Stimulated activated CD4-positive, alpha-beta T cell treated with anti-CD3 and anti-CD28 coated beads, Interleukin-15, amount 100 ng/mL, for 48 hours (primary cell): ENCODE measurements around the gene NMU.
"Not testable (repeated sequence)": the region's sequence is repeated elsewhere in the genome, so short reads cannot be mapped to it uniquely, and the experiment has no call there.

ENCODE experiments used
- DNase-seq, 2 donors: peaks; one replicate each; pipeline ENCODE4 v3.0.0-alpha.2; 2020; ENCODE audit warnings: low read depth in 2 of 2

The NMU gene

DNA sequence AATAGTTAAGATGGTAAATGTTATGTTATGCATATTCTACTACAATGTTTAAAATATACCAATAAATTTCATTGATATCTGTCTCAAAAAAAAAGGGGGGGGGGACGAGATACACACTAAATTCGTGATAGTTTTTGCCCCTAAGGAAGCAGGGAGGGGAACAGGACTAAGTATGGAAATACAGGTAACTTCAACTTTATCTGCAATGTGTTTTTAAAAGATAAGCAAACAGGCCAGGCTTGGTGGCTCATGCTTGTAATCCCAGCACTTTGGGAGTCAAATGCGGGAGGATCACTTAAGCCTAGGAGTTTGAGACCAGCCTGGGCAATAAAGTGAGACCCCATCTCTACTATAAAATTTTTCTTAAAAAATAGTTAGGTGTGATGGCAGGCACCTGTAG lies 76.0 kb downstream of the NMU start:
- no peak for DNase-seq

DNA sequence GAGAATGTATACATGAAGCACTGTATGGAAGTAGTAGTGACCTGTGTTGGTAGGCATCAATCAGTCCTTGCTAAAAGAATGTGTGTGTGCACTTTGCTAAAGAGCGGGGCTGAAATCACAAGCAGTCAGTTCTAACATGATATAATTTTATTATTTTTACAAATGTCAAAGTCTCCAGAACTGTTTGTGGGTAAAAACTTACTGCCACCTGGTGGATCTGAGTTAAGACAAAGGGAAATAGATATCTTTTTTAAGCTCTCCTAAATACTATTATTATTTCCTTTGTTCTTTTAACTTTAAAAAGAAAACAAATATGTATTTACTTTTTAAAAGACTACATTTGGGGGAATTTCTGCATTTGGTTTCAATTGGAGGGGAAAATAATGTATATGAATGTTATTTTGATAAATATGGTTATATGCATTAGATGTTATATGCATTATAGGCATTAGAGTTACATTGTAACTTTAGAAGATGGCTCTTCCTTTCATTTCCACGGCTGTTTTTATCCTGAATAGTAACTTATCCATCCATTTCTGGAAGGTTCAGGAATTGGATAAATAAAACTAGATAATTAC lies 81.6 kb downstream of the NMU start:
- no peak for DNase-seq

DNA sequence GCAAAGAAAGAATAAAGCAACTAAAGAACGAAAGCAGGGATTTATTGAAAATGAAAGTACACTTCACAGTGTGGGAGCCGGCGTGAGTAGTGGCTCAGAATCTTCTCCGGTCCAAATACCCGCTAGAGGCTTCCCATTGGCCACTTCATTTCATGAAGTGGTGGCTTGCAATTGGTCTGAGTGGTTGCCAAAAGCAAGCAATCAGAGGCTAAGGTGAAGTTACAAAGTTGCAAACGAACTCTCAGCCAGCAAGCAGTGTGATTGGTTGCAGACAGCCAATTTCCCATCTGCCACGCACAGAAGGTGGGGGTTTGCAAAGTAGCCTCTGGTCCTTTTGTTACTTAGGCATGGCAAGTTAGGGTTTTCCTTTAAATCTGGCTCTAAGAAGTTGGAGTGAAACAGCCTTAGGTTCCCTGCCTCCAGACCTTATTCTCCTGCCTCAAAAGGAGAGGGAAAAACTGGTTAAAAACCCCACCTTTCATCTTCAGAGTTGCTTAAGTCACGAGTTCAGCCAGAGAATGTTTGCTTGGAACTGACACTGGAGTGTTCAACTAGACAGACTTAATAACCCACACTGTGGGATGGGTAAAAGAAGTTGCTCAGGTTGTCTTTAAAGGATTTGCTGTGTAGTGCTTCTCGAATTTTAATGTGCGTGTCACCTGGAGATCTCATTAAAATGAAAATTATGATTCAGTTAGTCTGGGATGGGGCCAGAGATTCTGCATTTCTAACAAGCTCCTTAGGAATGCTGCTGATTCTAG lies 82.5 kb downstream of the NMU start:
- no peak for DNase-seq

DNA sequence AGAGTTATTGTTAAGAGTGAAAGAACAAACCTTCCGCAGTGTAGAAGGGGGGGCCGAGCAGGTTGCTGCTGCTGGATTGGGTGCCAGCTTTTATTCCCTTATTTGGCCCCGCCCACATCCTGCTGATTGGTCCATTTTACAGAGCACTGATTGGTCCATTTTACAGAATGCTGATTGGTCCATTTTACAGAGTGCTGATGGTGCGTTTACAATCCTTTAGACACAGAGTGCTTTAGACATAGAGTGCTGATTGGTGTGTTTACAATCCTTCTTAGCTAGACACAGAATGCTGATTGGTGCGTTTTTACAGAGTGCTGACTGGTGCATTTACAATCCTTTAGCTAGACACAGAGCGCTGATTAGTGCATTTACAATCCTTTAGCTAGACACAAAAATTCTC lies 84.1 kb downstream of the NMU start:
- not testable (repeated sequence) for DNase-seq

DNA sequence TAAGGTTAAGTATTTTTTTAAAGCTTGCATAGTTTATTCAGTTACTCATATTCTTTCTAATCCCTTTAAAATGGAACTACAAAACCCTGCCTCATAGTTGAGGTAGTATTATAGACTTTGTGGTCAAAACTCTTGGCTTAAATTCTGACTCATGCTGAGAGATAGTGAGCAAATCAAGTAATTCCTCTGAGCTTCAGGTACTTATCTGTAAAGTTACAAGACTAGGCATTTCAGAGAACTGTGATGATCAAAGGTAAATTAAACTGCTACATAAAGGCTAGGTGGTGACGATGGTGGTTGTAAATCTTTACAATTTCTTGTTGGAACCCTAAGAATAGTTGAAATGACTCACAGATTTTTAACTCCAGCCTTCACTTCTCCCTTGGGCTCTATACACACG lies 86.2 kb downstream of the NMU start:
- DNase-seq, result no peak

DNA sequence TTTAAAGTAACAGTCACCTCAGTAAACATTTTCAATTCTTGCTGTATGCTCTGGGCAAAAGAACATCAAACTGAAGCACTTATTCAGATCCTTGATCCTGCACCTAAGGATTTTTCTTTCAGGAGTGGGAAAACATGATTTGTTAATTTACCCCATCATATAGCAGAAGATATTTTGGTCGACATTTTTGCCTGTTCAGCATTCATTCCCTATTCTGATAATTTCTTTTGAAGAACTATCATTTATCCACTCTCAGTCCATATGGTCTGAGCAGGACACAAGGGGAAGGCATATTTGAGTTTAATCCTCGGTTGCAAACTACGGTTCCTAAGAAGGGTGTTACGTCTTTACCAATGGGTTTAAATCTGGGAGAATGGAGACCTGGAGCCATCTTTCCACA lies 88.2 kb downstream of the NMU start:
- no peak for DNase-seq

DNA sequence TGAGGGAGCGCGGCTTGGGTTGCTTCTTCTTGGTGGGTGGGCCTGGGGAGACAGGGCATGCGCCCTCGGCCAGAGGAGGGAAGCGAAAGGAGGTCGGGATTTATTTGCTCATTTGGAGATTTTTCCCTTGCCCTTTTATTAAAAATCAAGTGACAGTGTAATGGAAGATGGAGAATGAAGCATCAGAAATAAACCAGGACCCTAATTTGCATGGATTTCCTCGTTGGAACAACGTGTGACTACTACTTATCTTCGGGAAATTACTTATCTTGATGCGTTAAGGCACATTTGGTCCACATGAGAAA lies 88.7 kb downstream of the NMU start:
- DNase-seq, result no peak

DNA sequence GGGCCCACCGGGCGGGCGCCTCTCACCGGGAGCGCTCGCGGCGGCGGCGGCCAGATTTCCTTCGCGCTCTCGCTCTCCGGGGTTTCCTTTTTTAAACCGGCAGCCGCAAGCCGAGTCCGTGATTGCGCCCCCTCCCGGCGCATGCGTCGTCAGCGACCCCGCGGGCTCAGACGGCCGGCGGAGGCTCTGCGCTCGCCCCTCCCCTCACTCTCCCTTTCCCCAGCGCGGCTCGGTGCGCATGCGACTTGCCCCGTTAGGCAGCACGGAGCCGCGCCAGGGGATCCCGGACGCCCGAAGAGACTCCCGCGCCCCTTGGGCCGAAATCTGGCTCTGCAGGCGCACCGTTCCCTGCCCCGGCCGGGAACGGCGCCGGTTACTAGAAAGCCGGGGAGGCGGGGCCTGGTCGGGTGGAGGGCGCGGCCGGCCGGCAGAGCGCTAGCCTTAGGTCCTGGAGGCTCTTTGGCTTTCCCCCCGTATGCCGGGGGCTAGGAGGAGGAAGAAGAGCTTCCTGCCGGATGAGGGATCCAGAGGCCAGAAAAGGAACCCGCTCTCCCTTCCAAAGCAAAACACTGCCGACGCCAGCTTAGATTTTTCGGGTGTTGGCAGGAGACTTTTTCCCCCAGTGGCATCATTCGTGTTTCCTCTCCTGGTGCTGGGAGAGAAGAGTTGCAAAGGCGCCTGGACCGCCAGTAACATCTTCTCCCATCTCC lies 89.2 kb downstream of the NMU start, which contains the start of gene CLOCK:
TSS of gene CLOCK (minus strand) at position 154 of the 710 bp plus-strand sequence. CDS start 64,124 bp downstream, outside the sequence.
- DNase-seq, result peak; percentile 64 to 74

DNA sequence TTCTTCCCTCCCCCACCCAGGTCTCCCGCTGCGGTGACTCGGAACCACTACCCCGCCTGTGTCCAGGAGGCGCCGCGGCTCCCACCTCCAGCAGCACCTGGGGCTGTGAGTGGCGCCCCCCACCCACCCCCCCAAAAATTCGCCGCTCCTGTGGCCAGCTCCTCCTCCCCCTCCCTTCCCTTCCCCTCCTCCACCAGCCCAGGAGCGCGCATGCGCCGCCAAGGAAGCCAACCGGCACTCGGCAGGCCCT lies 89.7 kb downstream of the NMU start:
- DNase-seq, result no peak

DNA sequence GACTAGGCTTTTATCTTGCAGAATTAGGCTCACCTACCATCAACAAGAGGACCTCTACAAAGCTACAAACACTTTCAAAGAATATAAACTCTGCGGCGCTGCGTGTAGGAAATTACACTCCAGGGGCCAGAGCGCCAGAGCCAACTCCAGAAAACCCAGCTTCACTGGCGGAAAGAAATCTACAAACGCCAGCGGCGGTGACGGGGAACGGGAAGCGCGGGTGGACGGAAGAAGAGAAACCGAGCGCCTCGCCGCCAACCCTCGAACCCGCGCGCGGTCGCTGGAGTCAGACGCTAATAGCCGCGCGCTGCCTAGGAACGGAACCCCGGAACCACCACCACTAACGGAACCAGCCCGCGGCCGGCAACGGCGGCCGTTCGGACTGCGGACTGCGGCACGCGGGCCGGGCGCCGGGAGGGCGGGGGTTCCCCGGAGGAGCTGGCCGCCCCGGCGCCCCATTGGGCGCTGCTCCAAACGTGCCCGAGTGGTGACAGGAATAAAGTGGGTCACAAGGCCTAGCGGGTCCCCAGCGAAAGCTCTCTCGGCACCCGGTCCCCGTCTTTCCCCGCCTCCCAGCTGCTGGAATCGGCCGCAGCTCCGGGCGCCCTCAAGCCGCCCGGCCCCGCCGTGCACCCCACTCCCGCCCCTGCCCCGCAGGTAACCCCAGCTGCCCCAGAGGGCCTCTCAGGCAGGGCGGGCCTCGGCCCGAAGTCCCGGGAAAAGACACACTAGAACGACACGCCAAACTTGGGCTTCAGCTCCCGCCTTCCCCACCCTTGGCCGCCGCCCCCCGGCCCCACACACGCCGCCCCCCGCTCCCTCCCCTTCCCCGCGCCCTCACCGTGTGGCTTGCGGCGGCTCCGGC lies 90.2 kb downstream of the NMU start:
- DNase-seq, result peak; percentile 29 to 44
